Activated CD8-positive, alpha-beta T cell treated with anti-CD3 and anti-CD28 coated beads for 36 hours (primary cell): Measurements from ENCODE around the gene NUP214. TPM values are rescaled to one million over a fixed set of nuclear protein-coding genes. Genes with fewer than 3 reads are reported as not detected.
A peak's percentile ranks its signal among the peaks of the same experiment; 100 is the strongest.

Experiments
- ATAC-seq: fragments of 200-7000 bp; cut with Tn5 transposase; one replicate; pipeline ENCODE4 v1.10.0; 2021; ENCODE audit warnings: mild to moderate bottlenecking, moderate library complexity
- CTCF ChIA-PET: fragments of 350-600 bp; sonication (Branson Sonifier 250); formaldehyde crosslinking; loops from one replicate; lab custom pipeline; 2021; ENCODE audit warnings: antibody characterized with exemption; lab: Charles Lee
- POLR2A ChIA-PET: fragments of 350-600 bp; sonication (Branson Sonifier 250); formaldehyde crosslinking; loops from one replicate; lab custom pipeline; 2021; ENCODE audit warnings: antibody characterized with exemption; lab: Charles Lee
- DNase-seq: peaks from one replicate; pipeline ENCODE4 v3.0.0-alpha.2; 2020
- H3K27ac Mint-ChIP-seq: one replicate; pipeline ENCODE4 v1.8.0; 2021; ENCODE audit warnings: mild to moderate bottlenecking, mixed read lengths
- H3K27me3 Mint-ChIP-seq: one replicate; pipeline ENCODE4 v1.8.0; 2021; ENCODE audit warnings: mixed read lengths
- H3K36me3 Mint-ChIP-seq: one replicate; pipeline ENCODE4 v1.8.0; 2021; ENCODE audit warnings: low read depth, mixed read lengths
- H3K4me1 Mint-ChIP-seq: one replicate; pipeline ENCODE4 v1.8.0; 2021; ENCODE audit warnings: low read depth, mixed read lengths
- H3K4me3 Mint-ChIP-seq: one replicate; pipeline ENCODE4 v1.8.0; 2021; ENCODE audit warnings: mild to moderate bottlenecking, moderate library complexity, mixed read lengths
- H3K9me3 Mint-ChIP-seq: one replicate; pipeline ENCODE4 v1.8.0; 2021; ENCODE audit warnings: mixed read lengths
- intact Hi-C: fragments of 100-400 bp; cut with micrococcal nuclease; formaldehyde crosslinking; loops from one replicate; pipeline ENCODE4 v1.10.0; 2022
- total RNA-seq, 2 experiments: library from RNA; stranded (reverse); gene quantifications; one replicate each; pipeline ENCODE4 v1.2.3, GENCODE V29; 2021
- TF ChIP-seq, protein P1 (sequence below): fragments of 200-600 bp; IDR thresholded peaks from one replicate; pipeline ENCODE4 v1.8.0; 2022; ENCODE audit warnings: antibody characterized with exemption, mild to moderate bottlenecking

The NUP214 gene
- total RNA-seq, 2 experiments from 2014 or later: 57.6 to 58.3 TPM

DNA sequence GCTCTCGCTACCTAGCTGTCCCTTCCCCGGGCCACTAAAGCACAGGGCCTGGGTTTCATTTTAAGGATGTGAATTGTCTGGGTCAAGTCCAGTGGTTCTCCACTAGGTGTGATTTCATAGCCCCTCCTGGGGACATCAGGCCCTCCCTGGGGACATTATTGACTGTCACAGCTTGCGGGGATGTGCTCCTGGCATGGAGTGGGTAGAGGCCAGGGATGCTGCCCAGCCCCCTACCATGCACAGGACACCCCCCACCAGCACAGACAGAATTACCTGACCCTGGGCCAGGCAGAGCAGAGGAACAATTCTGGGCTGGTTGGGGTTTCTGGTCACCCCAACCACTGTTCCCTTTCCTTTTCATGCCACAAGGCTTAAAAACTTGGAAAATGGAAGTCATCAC, 146.8 kb downstream of the NUP214 start:
- ATAC-seq: no peak
- H3K9me3 Mint-ChIP-seq: no peaks in the 10 kb centered on the region
- intact Hi-C loops: loop anchor here (5.0 kb wide), 1 partner anchor 35 kb away; no protein-coding TSS in a partner anchor
- peaks cover 63% of the 10 kb centered on the region for H3K36me3 Mint-ChIP-seq
- peak overlapping the region; percentile 90 for H3K4me3 Mint-ChIP-seq
- H3K4me1 Mint-ChIP-seq: peaks cover 26% of the 10 kb centered on the region
- TF ChIP-seq, protein P1, sequence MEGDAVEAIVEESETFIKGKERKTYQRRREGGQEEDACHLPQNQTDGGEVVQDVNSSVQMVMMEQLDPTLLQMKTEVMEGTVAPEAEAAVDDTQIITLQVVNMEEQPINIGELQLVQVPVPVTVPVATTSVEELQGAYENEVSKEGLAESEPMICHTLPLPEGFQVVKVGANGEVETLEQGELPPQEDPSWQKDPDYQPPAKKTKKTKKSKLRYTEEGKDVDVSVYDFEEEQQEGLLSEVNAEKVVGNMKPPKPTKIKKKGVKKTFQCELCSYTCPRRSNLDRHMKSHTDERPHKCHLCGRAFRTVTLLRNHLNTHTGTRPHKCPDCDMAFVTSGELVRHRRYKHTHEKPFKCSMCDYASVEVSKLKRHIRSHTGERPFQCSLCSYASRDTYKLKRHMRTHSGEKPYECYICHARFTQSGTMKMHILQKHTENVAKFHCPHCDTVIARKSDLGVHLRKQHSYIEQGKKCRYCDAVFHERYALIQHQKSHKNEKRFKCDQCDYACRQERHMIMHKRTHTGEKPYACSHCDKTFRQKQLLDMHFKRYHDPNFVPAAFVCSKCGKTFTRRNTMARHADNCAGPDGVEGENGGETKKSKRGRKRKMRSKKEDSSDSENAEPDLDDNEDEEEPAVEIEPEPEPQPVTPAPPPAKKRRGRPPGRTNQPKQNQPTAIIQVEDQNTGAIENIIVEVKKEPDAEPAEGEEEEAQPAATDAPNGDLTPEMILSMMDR: no peak
- CTCF ChIA-PET: interaction anchor here (0.7 to 4.8 kb wide), 7 partner anchors 8 to 96 kb away, joined by 3 to 29 read pairs (median 6); no protein-coding TSS in a partner anchor
- POLR2A ChIA-PET: interaction anchor here (1.3 to 14.2 kb wide), 4 partner anchors 16 to 147 kb away, joined by 4 to 310 read pairs (median 21); partner anchors contain the start of gene NUP214
- no peaks in the 10 kb centered on the region for H3K27me3 Mint-ChIP-seq
- DNase-seq: no peak
- peak overlapping the region; percentile 99 for H3K27ac Mint-ChIP-seq

GRCh38 chr9:131273146-131273855, 147.9 kb downstream of the NUP214 start:
- peaks cover 26% of the 10 kb centered on the region for H3K4me1 Mint-ChIP-seq
- ChIA-PET POLR2A (interaction anchor here (0.8 to 14.2 kb wide), 7 partner anchors 10 to 148 kb away, joined by 3 to 310 read pairs (median 3); partner anchors contain the start of gene NUP214), CTCF (interaction anchor here (0.7 to 3.9 kb wide), 5 partner anchors 9 to 96 kb away, joined by 3 to 16 read pairs (median 6); no protein-coding TSS in a partner anchor)
- intact Hi-C loops: loop anchor here (5.0 kb wide), 1 partner anchor 36 kb away; no protein-coding TSS in a partner anchor
- DNase-seq (peak; percentile 47), ATAC-seq (no peak)
- H3K4me3 Mint-ChIP-seq: peak overlapping the region; percentile 90
- no peaks in the 10 kb centered on the region for H3K9me3 Mint-ChIP-seq
- H3K27me3 Mint-ChIP-seq: no peaks in the 10 kb centered on the region
- H3K27ac Mint-ChIP-seq: peak overlapping the region; percentile 99
- TF ChIP-seq, protein P1: peak; percentile 19
- H3K36me3 Mint-ChIP-seq: peaks cover 59% of the 10 kb centered on the region

- intact Hi-C loops: loop anchor here (5.0 kb wide), 1 partner anchor 37 kb away; no protein-coding TSS in a partner anchor
- Mint-ChIP-seq H3K27me3 (no peaks in the 10 kb centered on the region), H3K36me3 (peaks cover 59% of the 10 kb centered on the region), H3K9me3 (no peaks in the 10 kb centered on the region), H3K4me1 (peaks cover 32% of the 10 kb centered on the region), H3K27ac (peak overlapping the region; percentile 99), H3K4me3 (peak overlapping the region; percentile 90)
- POLR2A ChIA-PET: interaction anchor here (0.8 to 14.2 kb wide), 10 partner anchors 7 to 149 kb away, joined by 3 to 310 read pairs (median 8); partner anchors contain the start of gene NUP214
- ATAC-seq (no peak), DNase-seq (peak; percentile 52)
- CTCF ChIA-PET: interaction anchor here (1.3 to 3.9 kb wide), 4 partner anchors 17 to 96 kb away, joined by 5 to 16 read pairs (median 10); no protein-coding TSS in a partner anchor
- TF ChIP-seq, protein P1: no peak
Observed at GRCh38 chr9:131273856-131274673, 148.7 kb downstream of the NUP214 start.

DNA sequence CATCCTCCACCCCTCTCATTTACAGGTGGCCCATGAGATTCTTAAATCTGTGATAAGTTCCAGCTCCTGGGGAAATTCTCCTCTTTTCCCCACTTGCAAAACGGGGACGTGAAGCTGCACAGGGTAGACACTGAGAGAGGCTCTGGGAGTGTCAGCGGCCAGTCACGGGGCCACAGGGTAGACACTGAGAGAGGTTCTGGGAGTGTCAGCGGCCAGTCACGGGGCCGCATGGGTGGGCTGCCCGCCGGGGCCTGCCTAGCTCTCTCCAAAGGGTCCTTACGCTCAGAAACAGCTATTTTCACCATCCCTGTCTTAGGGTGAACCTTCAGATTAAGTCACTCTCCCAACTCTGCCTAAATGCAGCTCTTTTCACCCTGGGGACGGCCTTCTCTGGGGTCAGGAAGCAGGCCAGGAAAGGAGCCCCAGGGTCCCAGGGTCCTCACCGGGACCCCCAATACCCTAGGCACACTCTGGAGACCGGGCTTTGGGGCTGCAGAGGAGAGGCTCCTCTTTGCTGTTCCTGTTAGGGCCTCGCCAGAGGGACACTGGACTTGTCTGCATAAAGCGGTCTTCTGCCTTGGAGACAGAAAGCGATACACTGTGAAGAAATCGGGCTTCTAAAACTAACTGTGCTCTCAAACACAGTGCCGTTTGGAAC, 149.4 kb downstream of the NUP214 start:
- Mint-ChIP-seq H3K4me3 (peak overlapping the region; percentile 90), H3K36me3 (peaks cover 52% of the 10 kb centered on the region), H3K4me1 (peaks cover 30% of the 10 kb centered on the region), H3K27ac (peak overlapping the region; percentile 99), H3K27me3 (no peaks in the 10 kb centered on the region), H3K9me3 (no peaks in the 10 kb centered on the region)
- TF ChIP-seq, protein P1: no peak
- POLR2A ChIA-PET: interaction anchor here (1.2 to 14.2 kb wide), 7 partner anchors 8 to 149 kb away, joined by 3 to 310 read pairs (median 11); partner anchors contain the start of gene NUP214
- intact Hi-C loops: loop anchor here (5.0 kb wide), 1 partner anchor 38 kb away; no protein-coding TSS in a partner anchor
- CTCF ChIA-PET: interaction anchor here (1.3 to 3.9 kb wide), 5 partner anchors 18 to 97 kb away, joined by 5 to 16 read pairs (median 8); no protein-coding TSS in a partner anchor
- ATAC-seq (peak; percentile 17), DNase-seq (peak; percentile 59)
